Measurements from ENCODE around the gene DENND1A. TPM values are rescaled to one million over a fixed set of nuclear protein-coding genes. Genes with fewer than 3 reads are reported as not detected.

DENND1A gene
- total and polyA plus RNA-seq, 2 of the 13 experiments (the other 11 are each of a cell fraction or from before 2014, with no cell fraction given): 14.8 to 30.1 TPM

DNA sequence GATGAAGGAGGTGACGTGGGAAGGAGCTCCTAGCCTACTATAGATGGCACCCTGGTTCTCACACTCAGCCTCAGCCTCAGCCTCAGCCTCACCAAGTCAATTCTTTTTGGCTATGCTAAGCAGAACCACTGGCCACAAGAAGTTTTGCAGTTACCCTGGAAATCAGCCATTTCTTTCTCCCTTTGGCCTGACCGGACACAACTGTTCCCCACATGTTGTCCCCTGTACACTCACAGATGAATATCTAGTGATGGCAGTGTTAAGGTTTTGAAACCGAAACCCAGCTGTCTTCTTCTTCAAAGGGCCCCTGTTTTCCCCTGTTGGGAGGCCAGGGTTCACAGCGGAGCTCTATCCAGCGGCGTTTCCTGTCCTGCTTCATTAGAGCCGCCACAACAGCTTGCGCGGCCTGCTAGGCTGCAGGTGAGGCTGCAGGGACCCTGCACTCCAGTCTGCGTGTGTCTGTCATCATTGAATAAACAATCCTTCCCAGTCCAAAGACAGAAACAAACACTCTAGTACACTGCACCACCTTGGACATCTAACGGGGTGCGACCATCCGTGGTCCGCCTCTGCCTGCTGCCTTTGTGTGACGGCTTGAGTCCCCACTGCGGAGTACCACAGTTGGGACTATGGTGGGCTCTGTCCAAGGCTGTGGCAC, 250.5 kb downstream of the DENND1A start (continued):
- TF ChIP-seq HBP1 (CRISPR knock-in tag; IDR thresholded peaks at IDR 0.05; ENCODE audit: low read depth) (no peak), ZNF225 (CRISPR knock-in tag; IDR thresholded peaks at IDR 0.05) (no peak), SNAI1 (CRISPR knock-in tag; IDR thresholded peaks at IDR 0.05; ENCODE audit: borderline replicate concordance) (no peak), ZNF124 (CRISPR knock-in tag; IDR thresholded peaks at IDR 0.05) (no peak; the same call in 1 of the 2 replicates), NR2F1 (CRISPR knock-in tag; IDR thresholded peaks at IDR 0.05) (no peak), TCF7L2 (IDR thresholded peaks at IDR 0.05; ENCODE audit: low read depth, low read length) (no peak), SP140L (CRISPR knock-in tag; IDR thresholded peaks at IDR 0.05; ENCODE audit: borderline replicate concordance) (no peak), RFXANK (CRISPR knock-in tag; IDR thresholded peaks at IDR 0.05) (no peak), ZNF678 (CRISPR knock-in tag; IDR thresholded peaks at IDR 0.05) (no peak), ZNF296 (CRISPR knock-in tag; conservative IDR thresholded peaks at IDR 0.05) (no peak), ATF5 (CRISPR knock-in tag; IDR thresholded peaks at IDR 0.05; ENCODE audit: low read depth) (no peak), ZNF790 (CRISPR knock-in tag; IDR thresholded peaks at IDR 0.05; ENCODE audit: borderline replicate concordance) (no peak), GABPA (IDR thresholded peaks at IDR 0.05; ENCODE audit: low read depth, low read length) (no peak), GABPA (CRISPR knock-in tag; IDR thresholded peaks at IDR 0.05; ENCODE audit: low read depth) (peak; percentile 54; the same call in 1 of the 2 replicates), CCDC6 (CRISPR knock-in tag; IDR thresholded peaks at IDR 0.05) (no peak), IRX3 (CRISPR knock-in tag; IDR thresholded peaks at IDR 0.05; ENCODE audit: borderline replicate concordance, low read depth) (no peak), PAXIP1 (CRISPR knock-in tag; conservative IDR thresholded peaks at IDR 0.05) (peak; percentile 87), FOXC1 (CRISPR knock-in tag; IDR thresholded peaks at IDR 0.05; ENCODE audit: borderline replicate concordance) (no peak), ZNF224 (CRISPR knock-in tag; IDR thresholded peaks at IDR 0.05) (no peak), GABPB1 (CRISPR knock-in tag; IDR thresholded peaks at IDR 0.05) (peak; percentile 66)
- TF ChIP-seq, protein P1, sequence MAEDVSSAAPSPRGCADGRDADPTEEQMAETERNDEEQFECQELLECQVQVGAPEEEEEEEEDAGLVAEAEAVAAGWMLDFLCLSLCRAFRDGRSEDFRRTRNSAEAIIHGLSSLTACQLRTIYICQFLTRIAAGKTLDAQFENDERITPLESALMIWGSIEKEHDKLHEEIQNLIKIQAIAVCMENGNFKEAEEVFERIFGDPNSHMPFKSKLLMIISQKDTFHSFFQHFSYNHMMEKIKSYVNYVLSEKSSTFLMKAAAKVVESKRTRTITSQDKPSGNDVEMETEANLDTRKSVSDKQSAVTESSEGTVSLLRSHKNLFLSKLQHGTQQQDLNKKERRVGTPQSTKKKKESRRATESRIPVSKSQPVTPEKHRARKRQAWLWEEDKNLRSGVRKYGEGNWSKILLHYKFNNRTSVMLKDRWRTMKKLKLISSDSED (CRISPR knock-in tag; IDR thresholded peaks at IDR 0.05): no peak
